ENCODE measurements around the gene KLHDC7B. TPM values are rescaled to one million over a fixed set of nuclear protein-coding genes. Genes with fewer than 3 reads are reported as not detected.

The KLHDC7B gene
- total RNA-seq, 1 donor, result 2.4 TPM

DNA sequence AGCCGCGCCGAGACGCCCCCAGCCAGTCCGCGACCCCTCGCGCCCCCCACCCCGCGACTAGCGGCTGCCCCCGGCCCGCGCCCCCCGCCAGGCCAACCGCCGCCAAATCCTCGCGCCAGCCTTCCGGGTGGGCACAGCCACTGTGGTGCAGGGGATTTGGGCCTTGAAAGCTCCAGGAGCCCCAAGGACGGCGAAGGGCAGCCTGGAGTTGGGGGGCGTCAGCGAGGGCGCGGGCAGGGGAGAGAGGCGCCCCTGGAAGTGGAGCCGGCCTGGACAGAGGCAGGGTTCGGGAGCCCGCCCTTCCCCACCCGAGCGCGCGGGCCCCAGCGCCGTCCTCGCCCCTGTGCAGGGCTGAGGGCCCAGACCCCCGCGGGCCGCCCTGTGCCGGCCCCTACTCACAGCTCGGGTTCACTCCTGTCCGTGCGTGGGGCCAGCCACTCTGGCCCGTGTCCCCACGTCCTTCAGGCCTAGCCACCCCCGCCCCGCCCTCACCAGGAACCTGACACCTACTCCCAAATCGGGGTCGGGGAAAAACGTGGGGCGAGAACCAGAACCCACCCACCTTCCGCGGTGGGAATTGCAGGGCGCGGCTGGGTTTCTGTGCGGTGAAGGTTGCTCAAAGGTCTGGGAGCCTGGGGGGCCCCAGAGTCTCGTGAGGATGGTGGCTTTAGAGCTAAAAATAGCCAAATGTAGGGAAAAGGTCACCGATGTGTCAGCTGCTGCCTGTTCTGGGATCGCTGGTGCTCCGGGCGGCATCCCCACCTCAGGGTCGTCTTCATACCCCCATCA, 32.5 kb downstream of the KLHDC7B start, which contains the start of gene CPT1B:
Gene CPT1B (minus strand): TSS at position 441 of the 789 bp plus-strand sequence. CDS start 512 bp downstream, outside the sequence.
- TF ChIP-seq CTCF (IDR thresholded peaks at IDR 0.05; ENCODE audit: insufficient read depth, low read length), result no peak
- DNase-seq (ENCODE audit: low read depth), result peak; percentile 22
- no peak within 1 kb of the TSS for H3K4me3 ChIP-seq (ENCODE audit: low read depth, low read length)

DNA sequence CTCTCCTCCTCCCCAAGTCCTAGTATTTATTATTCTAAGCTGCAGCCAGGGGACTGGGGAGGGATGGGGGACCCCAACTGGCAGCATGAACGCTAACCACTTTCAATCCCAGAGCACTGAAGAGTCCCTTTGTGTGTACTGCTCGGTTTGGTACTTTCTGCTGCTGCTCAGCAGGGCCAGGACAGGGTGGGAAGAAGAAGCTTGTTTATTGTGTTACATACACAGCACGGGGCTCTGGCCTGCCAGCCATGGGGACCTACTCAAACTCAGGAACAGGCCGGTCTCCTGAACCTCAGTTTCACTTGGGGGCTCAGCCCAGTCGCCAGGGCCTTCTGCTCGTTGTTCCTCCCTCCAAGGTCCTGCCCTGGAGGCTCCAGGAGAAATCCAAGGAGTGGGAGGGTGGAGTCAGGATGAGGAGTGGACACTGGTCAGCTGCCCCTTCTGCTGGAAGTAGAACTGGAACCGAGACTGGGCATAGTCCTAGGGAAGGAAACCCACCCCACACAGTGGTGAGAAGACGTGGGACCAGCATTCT, 33.1 kb downstream of the KLHDC7B start:
- no peak for TF ChIP-seq CTCF (IDR thresholded peaks at IDR 0.05; ENCODE audit: insufficient read depth, low read length)
- DNase-seq (ENCODE audit: low read depth), result no peak
- H3K4me3 ChIP-seq (ENCODE audit: low read depth, low read length), result no peak overlapping the region

- DNase-seq (ENCODE audit: low read depth), result no peak
- no peak for TF ChIP-seq CTCF (IDR thresholded peaks at IDR 0.05; ENCODE audit: insufficient read depth, low read length)
- H3K4me3 ChIP-seq (ENCODE audit: low read depth, low read length), result no peak overlapping the region
Observed at GRCh38 chr22:50579752-50580151, 34.1 kb downstream of the KLHDC7B start.

DNA sequence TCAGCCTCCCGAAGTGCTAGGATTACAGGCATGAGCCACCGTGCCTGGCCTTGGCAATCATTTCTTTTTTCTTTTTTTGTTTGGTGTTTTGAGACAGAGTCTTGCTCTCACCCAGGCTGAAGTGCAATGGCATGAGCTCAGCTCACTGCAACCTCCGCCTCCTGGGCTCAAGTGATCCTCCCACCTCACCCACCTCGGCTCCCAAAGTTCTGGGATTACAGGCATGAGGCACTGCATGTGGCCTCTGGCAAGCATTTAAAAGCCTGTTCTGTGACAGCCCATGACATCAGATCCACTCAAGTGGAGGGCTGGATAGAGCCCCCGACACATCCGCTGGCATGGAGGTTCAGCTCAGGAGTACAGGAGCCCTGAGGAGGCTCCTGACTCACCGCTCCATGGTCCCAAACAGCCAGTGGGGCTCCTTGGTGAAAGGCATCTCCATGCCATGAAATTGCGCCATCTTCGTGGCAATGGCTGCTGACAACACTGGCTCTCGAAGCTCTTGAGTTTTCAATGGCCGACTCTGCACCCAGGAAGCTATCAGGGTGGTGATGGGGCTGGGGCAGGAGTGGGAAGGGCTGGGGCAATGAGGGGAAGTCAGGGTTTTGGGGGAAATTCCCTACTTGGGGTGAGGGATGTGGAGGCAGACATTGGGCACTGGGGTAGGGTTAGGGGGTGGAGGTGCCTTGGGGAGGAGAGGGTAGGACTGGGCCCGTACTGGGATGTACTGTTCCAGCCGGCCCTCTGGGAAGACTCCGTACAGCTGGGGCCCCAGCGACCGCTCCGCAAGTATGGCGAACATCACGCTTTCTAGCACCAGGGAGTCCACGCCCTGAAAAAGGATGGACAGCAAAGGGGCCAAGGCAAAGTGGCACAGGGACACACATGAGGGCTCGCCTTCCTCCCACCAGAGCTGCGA, 35.6 kb downstream of the KLHDC7B start:
- no peak for TF ChIP-seq CTCF (IDR thresholded peaks at IDR 0.05; ENCODE audit: insufficient read depth, low read length)
- no peak for DNase-seq (ENCODE audit: low read depth)
- peak overlapping the region; percentile 89 for H3K4me3 ChIP-seq (ENCODE audit: low read depth, low read length)

DNA sequence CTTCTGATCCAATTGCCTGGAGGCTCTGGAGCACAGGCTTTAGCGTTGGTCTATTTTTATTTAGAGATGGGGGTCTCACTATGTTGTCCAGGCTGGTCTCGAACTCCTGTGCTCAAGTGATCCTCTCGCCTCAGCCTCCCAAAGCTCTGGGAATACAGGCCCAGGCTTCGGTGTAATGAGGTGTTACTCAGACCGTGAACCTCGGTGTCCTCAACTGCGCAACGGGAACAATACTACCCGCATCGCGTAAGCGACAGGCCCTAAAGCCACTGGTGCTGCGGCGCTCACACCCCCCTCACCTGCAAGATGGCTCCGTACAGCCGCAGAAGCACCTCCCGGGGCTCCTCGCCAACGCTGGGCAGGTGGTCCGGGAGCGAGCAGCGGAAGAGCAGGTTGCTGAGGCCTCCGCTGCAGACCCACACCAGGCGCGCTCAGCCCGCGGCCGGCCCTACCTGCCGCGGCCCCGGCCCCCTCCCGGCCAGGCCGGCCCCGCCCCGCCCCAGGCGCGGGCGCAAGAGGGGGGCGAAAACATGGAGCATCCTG, 36.3 kb downstream of the KLHDC7B start:
- H3K4me3 ChIP-seq (ENCODE audit: low read depth, low read length), result peak overlapping the region; percentile 89
- TF ChIP-seq CTCF (IDR thresholded peaks at IDR 0.05; ENCODE audit: insufficient read depth, low read length), result no peak
- peak; percentile 13 for DNase-seq (ENCODE audit: low read depth)

DNA sequence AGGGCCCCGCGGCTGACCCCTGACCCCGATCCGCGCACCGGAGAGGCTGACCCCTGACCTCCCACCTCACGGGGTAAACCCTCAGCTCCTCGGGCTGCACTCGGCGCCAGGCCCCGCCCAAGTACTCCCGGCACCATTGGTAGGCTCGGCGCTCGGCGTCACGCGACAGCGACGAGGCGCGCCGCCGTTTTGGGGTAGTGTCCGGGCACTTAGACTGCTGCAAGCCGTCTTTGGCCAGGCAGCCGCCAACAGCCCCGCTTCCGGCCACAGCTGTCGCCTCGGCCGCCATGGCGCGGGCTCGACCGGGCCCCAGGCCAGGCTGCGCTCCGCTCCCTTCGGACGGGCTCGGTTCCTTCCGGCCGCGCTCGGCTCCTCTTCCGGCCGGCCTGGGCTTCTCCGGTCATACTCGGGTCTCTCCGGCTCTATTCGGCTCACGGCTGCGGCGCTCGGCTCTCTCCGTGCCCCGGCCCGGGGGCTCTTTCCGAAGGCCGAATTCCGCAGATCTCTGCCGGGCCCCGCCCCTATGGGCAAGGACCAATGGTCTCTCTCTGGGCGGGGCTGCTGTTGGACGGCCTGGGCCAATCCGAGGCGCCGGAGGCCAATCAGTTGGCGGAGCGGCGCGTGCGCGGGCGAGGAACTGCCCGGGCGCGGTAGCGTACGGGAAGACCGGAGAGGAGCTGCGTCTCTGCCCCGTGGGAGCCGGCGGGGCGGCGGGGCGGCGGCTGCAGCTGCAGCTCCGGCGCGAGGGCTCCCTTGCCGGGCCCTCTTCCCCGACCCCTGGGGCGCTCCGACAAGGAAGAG, 37.0 kb downstream of the KLHDC7B start, which contains the start of gene CHKB:
Gene CHKB (minus strand): TSS at position 357 of the 801 bp plus-strand sequence. CDS start 68 bp downstream, at position 289.
- no peak for TF ChIP-seq CTCF (IDR thresholded peaks at IDR 0.05; ENCODE audit: insufficient read depth, low read length)
- H3K4me3 ChIP-seq (ENCODE audit: low read depth, low read length), result peak within 1 kb of the TSS; percentile 89
- peak; percentile 95 for DNase-seq (ENCODE audit: low read depth)

All from fibroblast of the aortic adventitia (primary cell).